Measurements from ENCODE around the gene CFAP298. TPM values are rescaled to one million over a fixed set of nuclear protein-coding genes. Genes with fewer than 3 reads are reported as not detected.

Gene CFAP298
- total and polyA plus RNA-seq, 2 of the 13 experiments (the other 11 are each of a cell fraction or from before 2014, with no cell fraction given), result 21.2 to 62.2 TPM

- TF ChIP-seq ATF7-NPFF (CRISPR knock-in tag; IDR thresholded peaks at IDR 0.05; ENCODE audit: low read depth) (0 out of 2 replicates have a peak, but pooled peaks have one; percentile 33), BRD4 (CRISPR knock-in tag; IDR thresholded peaks at IDR 0.05) (peak; percentile 62; the same call in 1 of the 2 replicates), MIXL1 (CRISPR knock-in tag; IDR thresholded peaks at IDR 0.05) (peak; percentile 97), ZNF768 (CRISPR knock-in tag; IDR thresholded peaks at IDR 0.05) (no peak), ZNF7 (CRISPR knock-in tag; IDR thresholded peaks at IDR 0.05) (no peak), ZNF569 (CRISPR knock-in tag; IDR thresholded peaks at IDR 0.05; ENCODE audit: borderline replicate concordance) (no peak), MYNN (CRISPR knock-in tag; IDR thresholded peaks at IDR 0.05; ENCODE audit: low read depth) (no peak), ZNF775 (CRISPR knock-in tag; IDR thresholded peaks at IDR 0.05; ENCODE audit: borderline replicate concordance) (no peak), TGIF2 (CRISPR knock-in tag; IDR thresholded peaks at IDR 0.05) (0 out of 2 replicates have a peak, but pooled peaks have one; percentile 51), HDAC2 (CRISPR knock-in tag; IDR thresholded peaks at IDR 0.05) (peak; percentile 100), MIER2 (CRISPR knock-in tag; IDR thresholded peaks at IDR 0.05) (peak; percentile 81), SPEN (CRISPR knock-in tag; IDR thresholded peaks at IDR 0.05; ENCODE audit: low read depth) (peak; percentile 92; the same call in 1 of the 2 replicates), MZF1 (CRISPR knock-in tag; IDR thresholded peaks at IDR 0.05; ENCODE audit: borderline replicate concordance) (no peak), NFATC3 (CRISPR knock-in tag; IDR thresholded peaks at IDR 0.05) (no peak), ZMAT3 (CRISPR knock-in tag; conservative IDR thresholded peaks at IDR 0.05) (peak; percentile 37; the same call in 1 of the 2 replicates), MAFF (IDR thresholded peaks at IDR 0.05; ENCODE audit: low read depth, low read length) (no peak), ZBTB38 (CRISPR knock-in tag; IDR thresholded peaks at IDR 0.05) (peak; percentile 71), ZNF382 (CRISPR knock-in tag; IDR thresholded peaks at IDR 0.05; ENCODE audit: borderline replicate concordance) (no peak), RFX5 (IDR thresholded peaks at IDR 0.05; ENCODE audit: low read depth, low read length) (no peak), ZKSCAN1 (IDR thresholded peaks at IDR 0.05; ENCODE audit: low read length) (0 out of 2 replicates have a peak, but pooled peaks have one; percentile 25), YY1 (IDR thresholded peaks at IDR 0.05; ENCODE audit: insufficient read depth, insufficient replicate concordance, low read depth, low read length) (no peak), BRCA1 (CRISPR knock-in tag; IDR thresholded peaks at IDR 0.05) (no peak), ZNF510 (CRISPR knock-in tag; IDR thresholded peaks at IDR 0.05; ENCODE audit: low read depth) (no peak), ZNF879 (CRISPR knock-in tag; IDR thresholded peaks at IDR 0.05) (0 out of 2 replicates have a peak, but pooled peaks have one; percentile 61)
- TF ChIP-seq, protein P1, sequence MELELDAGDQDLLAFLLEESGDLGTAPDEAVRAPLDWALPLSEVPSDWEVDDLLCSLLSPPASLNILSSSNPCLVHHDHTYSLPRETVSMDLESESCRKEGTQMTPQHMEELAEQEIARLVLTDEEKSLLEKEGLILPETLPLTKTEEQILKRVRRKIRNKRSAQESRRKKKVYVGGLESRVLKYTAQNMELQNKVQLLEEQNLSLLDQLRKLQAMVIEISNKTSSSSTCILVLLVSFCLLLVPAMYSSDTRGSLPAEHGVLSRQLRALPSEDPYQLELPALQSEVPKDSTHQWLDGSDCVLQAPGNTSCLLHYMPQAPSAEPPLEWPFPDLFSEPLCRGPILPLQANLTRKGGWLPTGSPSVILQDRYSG (CRISPR knock-in tag; IDR thresholded peaks at IDR 0.05), result no peak
- TF ChIP-seq, protein P2, sequence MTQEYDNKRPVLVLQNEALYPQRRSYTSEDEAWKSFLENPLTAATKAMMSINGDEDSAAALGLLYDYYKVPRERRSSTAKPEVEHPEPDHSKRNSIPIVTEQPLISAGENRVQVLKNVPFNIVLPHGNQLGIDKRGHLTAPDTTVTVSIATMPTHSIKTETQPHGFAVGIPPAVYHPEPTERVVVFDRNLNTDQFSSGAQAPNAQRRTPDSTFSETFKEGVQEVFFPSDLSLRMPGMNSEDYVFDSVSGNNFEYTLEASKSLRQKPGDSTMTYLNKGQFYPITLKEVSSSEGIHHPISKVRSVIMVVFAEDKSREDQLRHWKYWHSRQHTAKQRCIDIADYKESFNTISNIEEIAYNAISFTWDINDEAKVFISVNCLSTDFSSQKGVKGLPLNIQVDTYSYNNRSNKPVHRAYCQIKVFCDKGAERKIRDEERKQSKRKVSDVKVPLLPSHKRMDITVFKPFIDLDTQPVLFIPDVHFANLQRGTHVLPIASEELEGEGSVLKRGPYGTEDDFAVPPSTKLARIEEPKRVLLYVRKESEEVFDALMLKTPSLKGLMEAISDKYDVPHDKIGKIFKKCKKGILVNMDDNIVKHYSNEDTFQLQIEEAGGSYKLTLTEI (CRISPR knock-in tag; conservative IDR thresholded peaks at IDR 0.05), result no peak
- TF ChIP-seq, protein P3, sequence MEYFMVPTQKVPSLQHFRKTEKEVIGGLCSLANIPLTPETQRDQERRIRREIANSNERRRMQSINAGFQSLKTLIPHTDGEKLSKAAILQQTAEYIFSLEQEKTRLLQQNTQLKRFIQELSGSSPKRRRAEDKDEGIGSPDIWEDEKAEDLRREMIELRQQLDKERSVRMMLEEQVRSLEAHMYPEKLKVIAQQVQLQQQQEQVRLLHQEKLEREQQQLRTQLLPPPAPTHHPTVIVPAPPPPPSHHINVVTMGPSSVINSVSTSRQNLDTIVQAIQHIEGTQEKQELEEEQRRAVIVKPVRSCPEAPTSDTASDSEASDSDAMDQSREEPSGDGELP (IDR thresholded peaks at IDR 0.05; ENCODE audit: borderline replicate concordance, low read depth), result peak; percentile 65; the same call in 1 of the 2 replicates
Measured at GRCh38 chr21:32592929-32593502, 19.2 kb downstream of the CFAP298 start (continued).

Measured in HepG2 (cell line).